Ishikawa (cell line): ENCODE measurements around the gene RNF214.

Experiments
- CEBPB ChIP-seq: IDR thresholded peaks from 2 replicates; pipeline ENCODE4 v1.6.1; 2012
- CREB1 ChIP-seq: IDR thresholded peaks from 2 replicates; pipeline ENCODE4 v1.6.1; 2012; ENCODE audit warnings: low read depth
- EGR1 ChIP-seq: IDR thresholded peaks from 2 replicates; pipeline ENCODE4 v1.6.1; 2012
- EP300 ChIP-seq: IDR thresholded peaks from 2 replicates; pipeline ENCODE4 v1.6.1; 2012; ENCODE audit warnings: borderline replicate concordance
- MAX ChIP-seq: IDR thresholded peaks from 2 replicates; pipeline ENCODE4 v1.6.1; 2012
- NFIC ChIP-seq: IDR thresholded peaks from 2 replicates; pipeline ENCODE4 v1.6.1; 2012
- TAF1 ChIP-seq: IDR thresholded peaks from 2 replicates; pipeline ENCODE4 v1.6.1; 2012; ENCODE audit warnings: low read depth, mild to moderate bottlenecking
- TCF12 ChIP-seq: IDR thresholded peaks from 2 replicates; pipeline ENCODE4 v1.6.1; 2012; ENCODE audit warnings: low read depth
- TEAD4 ChIP-seq: IDR thresholded peaks from 2 replicates; pipeline ENCODE4 v1.6.1; 2012
- USF1 ChIP-seq: IDR thresholded peaks from 2 replicates; pipeline ENCODE4 v1.6.1; 2012
- YY1 ChIP-seq: IDR thresholded peaks from 2 replicates; pipeline ENCODE4 v1.6.1; 2012; ENCODE audit warnings: low read depth
- TF ChIP-seq, protein P1 (sequence below): IDR thresholded peaks from 2 replicates; pipeline ENCODE4 v1.6.1; 2012; ENCODE audit warnings: low read depth, mild to moderate bottlenecking

DNA sequence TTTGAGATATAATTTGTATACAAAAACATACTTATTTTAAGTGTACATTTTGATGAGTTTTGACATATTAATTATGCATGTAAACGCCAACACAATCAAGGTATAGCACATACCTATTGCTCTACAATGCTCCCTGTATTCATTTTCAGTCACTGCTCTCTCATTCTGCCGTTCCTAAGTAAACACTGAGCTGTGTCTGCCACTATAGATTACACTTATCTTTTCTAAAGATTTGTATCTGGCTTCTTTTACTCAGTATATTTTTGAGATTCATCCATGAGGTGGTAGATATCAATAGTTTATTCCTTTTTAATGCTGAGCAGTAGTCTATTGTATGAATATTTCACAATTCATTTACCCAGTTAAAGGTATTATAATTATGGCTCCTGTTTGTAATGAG, 33.3 kb downstream of the RNF214 start:
- TF ChIP-seq TCF12 (no peak), MAX (no peak), TEAD4 (no peak), TAF1 (no peak), EGR1 (no peak), EP300 (no peak), NFIC (no peak), USF1 (no peak), YY1 (no peak), CEBPB (no peak), CREB1 (no peak)
- TF ChIP-seq, protein P1, sequence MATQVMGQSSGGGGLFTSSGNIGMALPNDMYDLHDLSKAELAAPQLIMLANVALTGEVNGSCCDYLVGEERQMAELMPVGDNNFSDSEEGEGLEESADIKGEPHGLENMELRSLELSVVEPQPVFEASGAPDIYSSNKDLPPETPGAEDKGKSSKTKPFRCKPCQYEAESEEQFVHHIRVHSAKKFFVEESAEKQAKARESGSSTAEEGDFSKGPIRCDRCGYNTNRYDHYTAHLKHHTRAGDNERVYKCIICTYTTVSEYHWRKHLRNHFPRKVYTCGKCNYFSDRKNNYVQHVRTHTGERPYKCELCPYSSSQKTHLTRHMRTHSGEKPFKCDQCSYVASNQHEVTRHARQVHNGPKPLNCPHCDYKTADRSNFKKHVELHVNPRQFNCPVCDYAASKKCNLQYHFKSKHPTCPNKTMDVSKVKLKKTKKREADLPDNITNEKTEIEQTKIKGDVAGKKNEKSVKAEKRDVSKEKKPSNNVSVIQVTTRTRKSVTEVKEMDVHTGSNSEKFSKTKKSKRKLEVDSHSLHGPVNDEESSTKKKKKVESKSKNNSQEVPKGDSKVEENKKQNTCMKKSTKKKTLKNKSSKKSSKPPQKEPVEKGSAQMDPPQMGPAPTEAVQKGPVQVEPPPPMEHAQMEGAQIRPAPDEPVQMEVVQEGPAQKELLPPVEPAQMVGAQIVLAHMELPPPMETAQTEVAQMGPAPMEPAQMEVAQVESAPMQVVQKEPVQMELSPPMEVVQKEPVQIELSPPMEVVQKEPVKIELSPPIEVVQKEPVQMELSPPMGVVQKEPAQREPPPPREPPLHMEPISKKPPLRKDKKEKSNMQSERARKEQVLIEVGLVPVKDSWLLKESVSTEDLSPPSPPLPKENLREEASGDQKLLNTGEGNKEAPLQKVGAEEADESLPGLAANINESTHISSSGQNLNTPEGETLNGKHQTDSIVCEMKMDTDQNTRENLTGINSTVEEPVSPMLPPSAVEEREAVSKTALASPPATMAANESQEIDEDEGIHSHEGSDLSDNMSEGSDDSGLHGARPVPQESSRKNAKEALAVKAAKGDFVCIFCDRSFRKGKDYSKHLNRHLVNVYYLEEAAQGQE = no peak
